ENCODE measurements around the gene CERKL. TPM values are rescaled to one million over a fixed set of nuclear protein-coding genes. Genes with fewer than 3 reads are reported as not detected.

CERKL gene
- total and polyA plus RNA-seq, 2 donors (not counting 1 experiment from before 2014, with no cell fraction given): 0.03 TPM; not detected in 1

- intact Hi-C loops (cut with micrococcal nuclease): no loop called here
- Histone ChIP-seq H3K36me3 (replicated peaks in 1 of 2; ENCODE audit: control extremely low read depth in 1 of 2, control insufficient read depth in 1 of 2, extremely low read depth in 1 of 2, insufficient read depth in 2 of 2, low read length in 1 of 2) (no peaks in the 10 kb centered on the region), H3K27ac (ENCODE audit: low read length in 2 of 2) (no peak overlapping the region), H3K4me2 (replicated peaks; ENCODE audit: low read depth, low read length, poor library complexity, severe bottlenecking) (no peak overlapping the region), H2AFZ (ENCODE audit: insufficient read depth, low read depth, low read length, poor library complexity, severe bottlenecking) (no peak overlapping the region), H3K9me3 (ENCODE audit: control extremely low read depth in 1 of 3, control insufficient read depth in 2 of 3, insufficient read depth in 1 of 3, low read length in 2 of 3) (no peaks in the 10 kb centered on the region), H3K9ac (ENCODE audit: low read length) (no peak overlapping the region), H3K4me3 (ENCODE audit: control extremely low read depth in 1 of 5, extremely low read depth in 1 of 5, insufficient read depth in 1 of 5, low read depth in 2 of 5, low read length in 4 of 5) (no peak overlapping the region), H3K4me1 (ENCODE audit: control insufficient read depth in 2 of 2, insufficient read depth in 2 of 2, low read length in 2 of 2) (no peaks in the 10 kb centered on the region), H3K79me2 (ENCODE audit: control insufficient read depth, insufficient read depth, low read length) (no peaks in the 10 kb centered on the region), H4K20me1 (ENCODE audit: control insufficient read depth, insufficient read depth, low read length, poor library complexity, severe bottlenecking) (no peaks in the 10 kb centered on the region), H3K27me3 (replicated peaks in 1 of 4; ENCODE audit: control extremely low read depth in 1 of 4, control insufficient read depth in 3 of 4, insufficient read depth in 4 of 4, low read length in 3 of 4) (peaks cover 0 to 5% (median 3%) of the 10 kb centered on the region in 4 experiments)
- Mint-ChIP-seq H3K9me3 (ENCODE audit: insufficient read depth) (no peaks in the 10 kb centered on the region), H3K27me3 (peaks cover 31% of the 10 kb centered on the region), H3K4me1 (no peaks in the 10 kb centered on the region), H3K4me3 (no peak overlapping the region), H3K27ac (no peak overlapping the region)
- WGBS (ENCODE audit: insufficient coverage): no CpG with 5 or more reads among the region's 3 CpGs
- CTCF ChIA-PET: no interaction called here
- no peak for TF ChIP-seq EZH2 (IDR thresholded peaks at IDR 0.05; ENCODE audit: borderline replicate concordance, insufficient read depth, low read depth, low read length, poor library complexity, severe bottlenecking)
- TF ChIP-seq, protein P1, sequence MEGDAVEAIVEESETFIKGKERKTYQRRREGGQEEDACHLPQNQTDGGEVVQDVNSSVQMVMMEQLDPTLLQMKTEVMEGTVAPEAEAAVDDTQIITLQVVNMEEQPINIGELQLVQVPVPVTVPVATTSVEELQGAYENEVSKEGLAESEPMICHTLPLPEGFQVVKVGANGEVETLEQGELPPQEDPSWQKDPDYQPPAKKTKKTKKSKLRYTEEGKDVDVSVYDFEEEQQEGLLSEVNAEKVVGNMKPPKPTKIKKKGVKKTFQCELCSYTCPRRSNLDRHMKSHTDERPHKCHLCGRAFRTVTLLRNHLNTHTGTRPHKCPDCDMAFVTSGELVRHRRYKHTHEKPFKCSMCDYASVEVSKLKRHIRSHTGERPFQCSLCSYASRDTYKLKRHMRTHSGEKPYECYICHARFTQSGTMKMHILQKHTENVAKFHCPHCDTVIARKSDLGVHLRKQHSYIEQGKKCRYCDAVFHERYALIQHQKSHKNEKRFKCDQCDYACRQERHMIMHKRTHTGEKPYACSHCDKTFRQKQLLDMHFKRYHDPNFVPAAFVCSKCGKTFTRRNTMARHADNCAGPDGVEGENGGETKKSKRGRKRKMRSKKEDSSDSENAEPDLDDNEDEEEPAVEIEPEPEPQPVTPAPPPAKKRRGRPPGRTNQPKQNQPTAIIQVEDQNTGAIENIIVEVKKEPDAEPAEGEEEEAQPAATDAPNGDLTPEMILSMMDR (IDR thresholded peaks at IDR 0.05): no peak
- POLR2A ChIA-PET: no interaction called here
- ATAC-seq (ENCODE audit: low read depth) (no peak), DNase-seq (no peak)
Measured at GRCh38 chr2:181628590-181629585, 28.0 kb downstream of the CERKL start.

- Histone ChIP-seq H2AFZ (ENCODE audit: insufficient read depth, low read depth, low read length, poor library complexity, severe bottlenecking) (no peak overlapping the region), H3K36me3 (replicated peaks in 1 of 2; ENCODE audit: control extremely low read depth in 1 of 2, control insufficient read depth in 1 of 2, extremely low read depth in 1 of 2, insufficient read depth in 2 of 2, low read length in 1 of 2) (no peaks in the 10 kb centered on the region), H3K9me3 (ENCODE audit: control extremely low read depth in 1 of 3, control insufficient read depth in 2 of 3, insufficient read depth in 1 of 3, low read length in 2 of 3) (no peaks in the 10 kb centered on the region), H3K4me3 (ENCODE audit: control extremely low read depth in 1 of 5, extremely low read depth in 1 of 5, insufficient read depth in 1 of 5, low read depth in 2 of 5, low read length in 4 of 5) (no peak overlapping the region), H3K79me2 (ENCODE audit: control insufficient read depth, insufficient read depth, low read length) (no peaks in the 10 kb centered on the region), H4K20me1 (ENCODE audit: control insufficient read depth, insufficient read depth, low read length, poor library complexity, severe bottlenecking) (no peaks in the 10 kb centered on the region), H3K9ac (ENCODE audit: low read length) (no peak overlapping the region), H3K4me2 (replicated peaks; ENCODE audit: low read depth, low read length, poor library complexity, severe bottlenecking) (no peak overlapping the region), H3K27me3 (replicated peaks in 1 of 4; ENCODE audit: control extremely low read depth in 1 of 4, control insufficient read depth in 3 of 4, insufficient read depth in 4 of 4, low read length in 3 of 4) (peaks cover 0 to 5% (median 3%) of the 10 kb centered on the region in 4 experiments), H3K4me1 (ENCODE audit: control insufficient read depth in 2 of 2, insufficient read depth in 2 of 2, low read length in 2 of 2) (no peaks in the 10 kb centered on the region), H3K27ac (ENCODE audit: low read length in 2 of 2) (no peak overlapping the region)
- intact Hi-C loops (cut with micrococcal nuclease): no loop called here
- no peak overlapping the region for H3K27ac Mint-ChIP-seq
- DNase-seq: no peak
- no peaks in the 10 kb centered on the region for H3K4me1 Mint-ChIP-seq
- ATAC-seq (ENCODE audit: low read depth): no peak
- peaks cover 30% of the 10 kb centered on the region for H3K27me3 Mint-ChIP-seq
- 83% methylated on average over 1 of the region's 3 CpGs for WGBS (ENCODE audit: insufficient coverage)
- TF ChIP-seq, protein P1 (IDR thresholded peaks at IDR 0.05): no peak
- no peak for TF ChIP-seq EZH2 (IDR thresholded peaks at IDR 0.05; ENCODE audit: borderline replicate concordance, insufficient read depth, low read depth, low read length, poor library complexity, severe bottlenecking)
- ChIA-PET CTCF (no interaction called here), POLR2A (no interaction called here)
- no peak overlapping the region for H3K4me3 Mint-ChIP-seq
- H3K9me3 Mint-ChIP-seq (ENCODE audit: insufficient read depth): no peaks in the 10 kb centered on the region
Measured at GRCh38 chr2:181627545-181627944, 29.4 kb downstream of the CERKL start.

All from B cell (primary cell).